Chondrocyte (in vitro differentiated cells): Measurements from ENCODE around the gene TYROBP. TPM values are rescaled to one million over a fixed set of nuclear protein-coding genes. Genes with fewer than 3 reads are reported as not detected.
"Not testable (repeated sequence)": the region's sequence is repeated elsewhere in the genome, so short reads cannot be mapped to it uniquely, and the experiment has no call there.

Source experiments
- DNase-seq: peaks from one replicate; pipeline ENCODE4 v3.0.0; 2021; ENCODE audit warnings: mixed read lengths, low spot score
- H3K27ac Mint-ChIP-seq: one replicate; pipeline ENCODE4 v1.8.0; 2021; ENCODE audit warnings: mild to moderate bottlenecking, moderate library complexity, mixed read lengths; ENCODE audit not compliant: unreplicated experiment
- H3K27me3 Mint-ChIP-seq: 2 replicates; pipeline ENCODE4 v1.8.0; 2021; ENCODE audit warnings: low read depth, mixed read lengths
- H3K36me3 Mint-ChIP-seq: 2 replicates; pipeline ENCODE4 v1.8.0; 2021; ENCODE audit warnings: low read depth, mixed read lengths
- H3K4me1 Mint-ChIP-seq: 2 replicates; pipeline ENCODE4 v1.8.0; 2021; ENCODE audit warnings: low read depth, mild to moderate bottlenecking, mixed read lengths
- H3K4me3 Mint-ChIP-seq: one replicate; pipeline ENCODE4 v1.8.0; 2021; ENCODE audit warnings: mild to moderate bottlenecking, moderate library complexity, mixed read lengths; ENCODE audit not compliant: unreplicated experiment
- H3K9me3 Mint-ChIP-seq: 2 replicates; pipeline ENCODE4 v1.8.0; 2021; ENCODE audit warnings: low read depth, mixed read lengths
- total RNA-seq: library from RNA; stranded (reverse); gene quantifications from 3 replicates; pipeline ENCODE4 v1.2.1, GENCODE V29; 2021
- TF ChIP-seq, protein P1 (sequence below): fragments of 200-600 bp; sonication (generic); IDR thresholded peaks from 2 replicates; pipeline ENCODE4 v1.5.0; 2021; ENCODE audit warnings: antibody characterized with exemption, mild to moderate bottlenecking, moderate library complexity

Gene TYROBP
- total RNA-seq, 1 donor from 2014 or later, result not detected

DNA sequence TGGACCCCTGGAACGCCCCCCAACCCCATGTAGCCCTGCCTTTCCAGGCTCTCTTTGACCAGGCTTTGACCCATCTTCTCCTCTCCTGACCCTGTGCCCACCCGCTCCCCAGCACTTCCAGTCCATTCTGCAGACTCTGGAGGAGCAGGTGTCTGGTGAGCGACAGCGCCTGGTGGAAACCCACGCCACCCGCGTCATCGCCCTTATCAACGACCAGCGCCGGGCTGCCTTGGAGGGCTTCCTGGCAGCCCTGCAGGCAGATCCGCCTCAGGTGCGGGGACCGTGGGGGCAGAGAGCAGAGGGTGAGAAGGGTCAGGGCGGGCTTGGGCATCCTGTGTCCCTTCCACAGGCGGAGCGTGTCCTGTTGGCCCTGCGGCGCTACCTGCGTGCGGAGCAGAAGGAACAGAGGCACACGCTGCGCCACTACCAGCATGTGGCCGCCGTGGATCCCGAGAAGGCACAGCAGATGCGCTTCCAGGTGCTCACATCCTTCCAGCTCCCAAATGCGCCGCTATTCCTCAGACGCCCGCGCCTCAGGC lies 33.6 kb downstream of the TYROBP start:
- Mint-ChIP-seq H3K4me1 (peaks cover 8% of the 10 kb centered on the region), H3K27me3 (no peaks in the 10 kb centered on the region), H3K36me3 (peaks cover 7% of the 10 kb centered on the region), H3K9me3 (no peaks in the 10 kb centered on the region), H3K4me3 (no peak overlapping the region), H3K27ac (no peak overlapping the region)
- TF ChIP-seq, protein P1, sequence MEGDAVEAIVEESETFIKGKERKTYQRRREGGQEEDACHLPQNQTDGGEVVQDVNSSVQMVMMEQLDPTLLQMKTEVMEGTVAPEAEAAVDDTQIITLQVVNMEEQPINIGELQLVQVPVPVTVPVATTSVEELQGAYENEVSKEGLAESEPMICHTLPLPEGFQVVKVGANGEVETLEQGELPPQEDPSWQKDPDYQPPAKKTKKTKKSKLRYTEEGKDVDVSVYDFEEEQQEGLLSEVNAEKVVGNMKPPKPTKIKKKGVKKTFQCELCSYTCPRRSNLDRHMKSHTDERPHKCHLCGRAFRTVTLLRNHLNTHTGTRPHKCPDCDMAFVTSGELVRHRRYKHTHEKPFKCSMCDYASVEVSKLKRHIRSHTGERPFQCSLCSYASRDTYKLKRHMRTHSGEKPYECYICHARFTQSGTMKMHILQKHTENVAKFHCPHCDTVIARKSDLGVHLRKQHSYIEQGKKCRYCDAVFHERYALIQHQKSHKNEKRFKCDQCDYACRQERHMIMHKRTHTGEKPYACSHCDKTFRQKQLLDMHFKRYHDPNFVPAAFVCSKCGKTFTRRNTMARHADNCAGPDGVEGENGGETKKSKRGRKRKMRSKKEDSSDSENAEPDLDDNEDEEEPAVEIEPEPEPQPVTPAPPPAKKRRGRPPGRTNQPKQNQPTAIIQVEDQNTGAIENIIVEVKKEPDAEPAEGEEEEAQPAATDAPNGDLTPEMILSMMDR, result no peak
- no peak for DNase-seq

DNA sequence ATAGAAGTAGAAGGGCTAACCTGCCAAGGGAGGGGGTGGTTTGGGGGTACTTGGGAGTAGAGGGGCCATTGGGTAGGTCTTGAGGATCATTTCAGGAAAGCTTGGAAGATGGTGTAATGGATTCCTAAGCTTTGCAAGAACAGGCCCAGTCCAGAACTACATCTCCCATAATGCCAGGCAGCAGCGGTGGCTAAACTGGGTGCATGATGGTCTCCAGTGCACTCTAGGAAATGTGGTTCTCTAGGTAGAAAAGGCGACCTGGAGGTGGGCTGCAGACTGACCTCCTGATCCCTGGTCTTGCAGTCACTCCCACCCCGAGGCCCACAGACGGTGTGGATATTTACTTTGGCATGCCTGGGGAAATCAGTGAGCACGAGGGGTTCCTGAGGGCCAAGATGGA lies 35.9 kb downstream of the TYROBP start:
- H3K9me3 Mint-ChIP-seq, result no peaks in the 10 kb centered on the region
- H3K27ac Mint-ChIP-seq, result no peak overlapping the region
- DNase-seq, result no peak
- peaks cover 6% of the 10 kb centered on the region for H3K36me3 Mint-ChIP-seq
- H3K4me1 Mint-ChIP-seq, result peaks cover 13% of the 10 kb centered on the region
- no peak overlapping the region for H3K4me3 Mint-ChIP-seq
- TF ChIP-seq, protein P1, result no peak
- H3K27me3 Mint-ChIP-seq, result peaks cover 8% of the 10 kb centered on the region

DNA sequence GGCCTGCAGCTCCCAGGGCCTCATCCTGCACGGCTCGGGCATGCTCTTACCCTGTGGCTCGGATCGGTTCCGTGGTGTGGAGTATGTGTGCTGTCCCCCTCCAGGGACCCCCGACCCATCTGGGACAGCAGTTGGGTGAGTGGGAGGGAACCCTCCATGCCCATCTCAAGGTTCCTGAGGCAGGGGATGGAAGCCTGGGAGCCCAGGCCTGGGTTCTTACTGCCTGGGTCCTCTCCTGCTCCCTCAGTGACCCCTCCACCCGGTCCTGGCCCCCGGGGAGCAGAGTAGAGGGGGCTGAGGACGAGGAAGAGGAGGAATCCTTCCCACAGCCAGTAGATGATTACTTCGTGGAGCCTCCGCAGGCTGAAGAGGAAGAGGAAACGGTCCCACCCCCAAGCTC lies 36.5 kb downstream of the TYROBP start:
- Mint-ChIP-seq H3K36me3 (peaks cover 6% of the 10 kb centered on the region), H3K27ac (no peak overlapping the region), H3K9me3 (no peaks in the 10 kb centered on the region), H3K4me1 (peaks cover 13% of the 10 kb centered on the region), H3K27me3 (peaks cover 10% of the 10 kb centered on the region), H3K4me3 (no peak overlapping the region)
- DNase-seq, result no peak
- TF ChIP-seq, protein P1, result no peak

DNA sequence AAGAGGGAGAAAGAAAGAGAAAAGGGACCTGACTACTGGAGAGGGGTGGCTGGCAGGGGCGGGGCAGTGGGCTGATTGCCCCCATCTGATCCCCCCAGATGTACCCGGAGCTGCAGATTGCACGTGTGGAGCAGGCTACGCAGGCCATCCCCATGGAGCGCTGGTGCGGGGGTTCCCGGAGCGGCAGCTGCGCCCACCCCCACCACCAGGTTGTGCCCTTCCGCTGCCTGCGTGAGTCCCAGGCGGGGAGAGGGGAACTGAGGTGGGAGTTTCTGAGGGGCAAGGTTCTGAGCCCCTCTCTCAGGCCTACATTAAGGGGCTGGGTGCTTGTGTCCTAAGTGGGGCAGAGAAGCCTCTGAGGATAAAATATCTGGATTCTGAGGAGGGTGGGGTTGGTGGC lies 37.3 kb downstream of the TYROBP start:
- DNase-seq, result no peak
- H3K4me1 Mint-ChIP-seq, result peaks cover 13% of the 10 kb centered on the region
- TF ChIP-seq, protein P1, result no peak
- H3K27ac Mint-ChIP-seq, result no peak overlapping the region
- H3K4me3 Mint-ChIP-seq, result no peak overlapping the region
- H3K27me3 Mint-ChIP-seq, result peaks cover 15% of the 10 kb centered on the region
- no peaks in the 10 kb centered on the region for H3K9me3 Mint-ChIP-seq
- peaks cover 3% of the 10 kb centered on the region for H3K36me3 Mint-ChIP-seq

DNA sequence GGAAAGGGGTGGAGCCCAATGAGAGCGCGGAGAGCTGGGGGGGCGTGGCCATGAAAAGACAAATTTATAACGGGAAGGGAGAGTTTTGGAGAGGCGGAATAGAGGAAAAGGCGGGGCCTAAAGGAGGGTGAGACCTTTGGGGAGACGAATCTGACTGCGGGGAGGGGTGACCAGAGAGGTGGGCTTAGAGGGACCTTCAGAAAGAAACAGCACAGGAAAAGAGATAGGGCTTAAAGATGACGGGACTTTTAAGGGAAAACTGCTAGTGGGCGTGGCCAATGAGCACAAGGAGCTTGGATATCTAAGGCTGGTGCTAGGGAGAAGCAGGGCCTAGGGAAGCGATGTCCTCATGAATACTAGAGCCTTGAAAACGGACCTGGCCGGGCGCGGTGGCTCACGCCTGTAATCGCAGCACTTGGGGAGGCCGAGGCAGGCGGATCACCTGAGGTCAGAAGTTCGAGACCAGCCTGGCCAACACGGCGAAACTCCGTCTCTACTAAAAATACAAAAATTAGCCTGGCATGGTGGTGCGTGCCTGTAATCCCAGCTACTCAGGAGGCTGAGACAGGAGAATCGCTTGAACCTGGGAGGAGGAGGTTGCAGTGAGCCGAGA lies 37.9 kb downstream of the TYROBP start:
- Mint-ChIP-seq H3K4me3 (peak overlapping the region; percentile 71), H3K27me3 (peaks cover 20% of the 10 kb centered on the region), H3K4me1 (peaks cover 13% of the 10 kb centered on the region)
- H3K36me3 Mint-ChIP-seq, H3K9me3 Mint-ChIP-seq, DNase-seq, H3K27ac Mint-ChIP-seq: not testable (repeated sequence)
